Astrocyte of the cerebellum (primary cell): ENCODE data around the gene NPIPB4.
A peak's percentile ranks its signal among the peaks of the same experiment; 100 is the strongest.
"Not testable (repeated sequence)": the region's sequence is repeated elsewhere in the genome, so short reads cannot be mapped to it uniquely, and the experiment has no call there.

Source experiments
- DNase-seq: peaks from one replicate; pipeline ENCODE4 v3.0.0-alpha.2; 2011; ENCODE audit warnings: low read depth
- H3K4me3 ChIP-seq: 2 replicates; pipeline ENCODE4 v1.5.1; 2011; ENCODE audit warnings: mild to moderate bottlenecking, low read depth, low read length, moderate library complexity
- in situ Hi-C: cut with HindIII; loops from 2 replicates; pipeline ENCODE4 v1.10.0; 2017; ENCODE audit warnings: low sequenced_read_pairs
- TF ChIP-seq, protein P1 (sequence below): IDR thresholded peaks from 2 replicates; pipeline ENCODE4 v1.5.1; 2012; ENCODE audit warnings: low read length, low read depth, moderate library complexity, mild to moderate bottlenecking; ENCODE audit errors: missing control alignments

NPIPB4 gene

DNA sequence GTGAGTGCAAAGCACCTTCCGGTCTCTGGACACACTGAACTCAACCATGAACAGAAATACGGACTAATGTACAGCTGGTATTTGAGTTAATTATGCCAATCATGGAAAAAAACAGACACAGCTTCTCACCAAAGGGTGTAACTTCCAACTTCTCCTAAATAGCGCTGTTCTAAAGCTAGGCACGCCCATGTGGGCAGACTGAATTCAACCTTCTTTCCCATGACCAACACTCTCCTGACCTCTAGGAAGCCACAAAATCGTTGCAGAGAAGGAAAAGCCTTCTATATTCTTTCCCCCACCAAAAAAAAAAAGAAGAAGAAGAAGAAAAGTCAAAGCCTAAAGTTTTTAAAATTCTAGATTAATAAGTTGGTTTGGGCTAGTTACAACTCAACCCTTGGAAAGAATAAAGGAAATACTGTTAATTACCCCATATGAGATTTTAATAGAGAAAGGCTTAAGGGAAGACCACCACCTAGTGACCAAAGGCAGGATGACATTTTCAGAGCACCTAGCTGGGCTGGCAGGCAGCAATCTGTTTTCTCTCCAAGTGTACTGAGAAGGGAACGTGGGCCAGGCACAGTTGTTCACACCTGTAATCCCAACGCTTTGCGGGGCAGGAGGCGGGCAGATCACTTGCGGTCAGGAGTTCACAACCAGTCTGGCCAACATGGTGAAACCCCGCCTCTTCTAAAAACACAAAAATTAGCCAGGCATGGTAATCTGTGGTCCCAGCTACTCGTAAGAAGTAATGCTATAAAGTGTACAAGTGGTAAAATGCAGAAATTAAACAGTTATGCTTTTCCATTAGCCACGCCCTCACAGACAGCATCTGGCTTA is 55.8 kb downstream of the NPIPB4 start:
- in situ Hi-C loops, H3K4me3 ChIP-seq: not testable (repeated sequence)
- peak; percentile 34 for DNase-seq
- TF ChIP-seq, protein P1, sequence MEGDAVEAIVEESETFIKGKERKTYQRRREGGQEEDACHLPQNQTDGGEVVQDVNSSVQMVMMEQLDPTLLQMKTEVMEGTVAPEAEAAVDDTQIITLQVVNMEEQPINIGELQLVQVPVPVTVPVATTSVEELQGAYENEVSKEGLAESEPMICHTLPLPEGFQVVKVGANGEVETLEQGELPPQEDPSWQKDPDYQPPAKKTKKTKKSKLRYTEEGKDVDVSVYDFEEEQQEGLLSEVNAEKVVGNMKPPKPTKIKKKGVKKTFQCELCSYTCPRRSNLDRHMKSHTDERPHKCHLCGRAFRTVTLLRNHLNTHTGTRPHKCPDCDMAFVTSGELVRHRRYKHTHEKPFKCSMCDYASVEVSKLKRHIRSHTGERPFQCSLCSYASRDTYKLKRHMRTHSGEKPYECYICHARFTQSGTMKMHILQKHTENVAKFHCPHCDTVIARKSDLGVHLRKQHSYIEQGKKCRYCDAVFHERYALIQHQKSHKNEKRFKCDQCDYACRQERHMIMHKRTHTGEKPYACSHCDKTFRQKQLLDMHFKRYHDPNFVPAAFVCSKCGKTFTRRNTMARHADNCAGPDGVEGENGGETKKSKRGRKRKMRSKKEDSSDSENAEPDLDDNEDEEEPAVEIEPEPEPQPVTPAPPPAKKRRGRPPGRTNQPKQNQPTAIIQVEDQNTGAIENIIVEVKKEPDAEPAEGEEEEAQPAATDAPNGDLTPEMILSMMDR = peak; percentile 47

DNA sequence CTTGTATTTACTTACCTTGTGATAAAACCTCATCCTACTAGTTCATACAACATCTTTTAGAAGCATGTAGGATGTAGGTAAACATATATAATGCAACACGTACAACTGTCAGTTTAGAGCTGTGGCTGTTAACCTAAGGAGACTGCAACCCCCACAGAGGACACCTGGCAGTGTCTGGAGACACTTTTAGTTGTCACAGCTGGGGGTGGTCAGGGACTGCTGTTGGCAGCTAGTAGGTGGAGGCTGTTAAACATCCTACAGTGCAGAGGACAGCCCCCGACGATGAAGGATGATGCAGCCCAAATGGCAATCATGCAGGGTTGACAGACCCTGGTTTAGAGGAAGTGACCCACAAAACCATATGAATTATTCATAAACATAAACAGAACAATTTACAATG is 59.0 kb downstream of the NPIPB4 start:
- H3K4me3 ChIP-seq, in situ Hi-C loops, DNase-seq: not testable (repeated sequence)

DNA sequence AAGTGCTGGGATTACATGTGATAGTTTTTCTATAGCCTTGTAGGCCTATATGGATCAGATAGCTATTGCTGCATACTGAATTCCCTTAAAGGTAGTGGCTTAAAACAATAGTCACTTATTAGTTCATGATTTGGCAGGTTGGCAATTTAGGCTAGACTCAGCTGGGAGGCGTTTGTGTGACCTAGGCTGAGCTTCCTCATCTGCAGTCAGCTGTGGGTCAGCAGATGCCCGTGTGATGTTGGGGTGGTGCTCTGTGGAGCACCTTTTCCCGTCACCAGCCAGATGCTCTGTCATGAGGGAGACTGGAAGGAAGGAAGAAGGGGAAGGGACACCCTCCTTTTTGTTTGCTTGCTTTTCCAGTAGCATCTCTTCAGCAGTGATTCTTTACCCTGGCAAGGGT is 64.2 kb downstream of the NPIPB4 start:
- H3K4me3 ChIP-seq, in situ Hi-C loops, DNase-seq: not testable (repeated sequence)

DNA sequence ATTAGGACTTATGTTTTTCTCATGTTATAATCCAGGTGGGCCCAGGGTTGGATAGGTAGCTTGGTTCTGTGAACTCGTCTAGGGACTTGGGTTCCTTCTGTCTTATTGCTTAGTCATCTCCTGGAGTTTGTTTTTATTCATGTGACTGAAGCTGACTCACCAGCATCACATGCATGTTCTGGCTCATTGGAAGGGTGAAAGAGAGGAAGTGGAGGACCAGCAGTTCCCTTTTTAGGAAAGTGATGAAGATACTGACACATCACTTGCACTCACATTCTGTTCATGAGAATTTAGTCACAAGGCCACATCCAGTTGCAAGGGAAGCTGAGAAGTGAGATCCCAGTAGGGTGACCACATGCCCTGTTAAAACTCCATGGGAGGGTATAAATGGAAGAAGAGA is 67.0 kb downstream of the NPIPB4 start:
- DNase-seq, in situ Hi-C loops, H3K4me3 ChIP-seq: not testable (repeated sequence)
